Measurements from ENCODE around the gene SCUBE1. TPM values are rescaled to one million over a fixed set of nuclear protein-coding genes. Genes with fewer than 3 reads are reported as not detected.

SCUBE1 gene
- total and polyA plus RNA-seq, 10 of the 15 experiments (the other 5 are each of a cell fraction or from before 2014, with no cell fraction given): not detected

DNA sequence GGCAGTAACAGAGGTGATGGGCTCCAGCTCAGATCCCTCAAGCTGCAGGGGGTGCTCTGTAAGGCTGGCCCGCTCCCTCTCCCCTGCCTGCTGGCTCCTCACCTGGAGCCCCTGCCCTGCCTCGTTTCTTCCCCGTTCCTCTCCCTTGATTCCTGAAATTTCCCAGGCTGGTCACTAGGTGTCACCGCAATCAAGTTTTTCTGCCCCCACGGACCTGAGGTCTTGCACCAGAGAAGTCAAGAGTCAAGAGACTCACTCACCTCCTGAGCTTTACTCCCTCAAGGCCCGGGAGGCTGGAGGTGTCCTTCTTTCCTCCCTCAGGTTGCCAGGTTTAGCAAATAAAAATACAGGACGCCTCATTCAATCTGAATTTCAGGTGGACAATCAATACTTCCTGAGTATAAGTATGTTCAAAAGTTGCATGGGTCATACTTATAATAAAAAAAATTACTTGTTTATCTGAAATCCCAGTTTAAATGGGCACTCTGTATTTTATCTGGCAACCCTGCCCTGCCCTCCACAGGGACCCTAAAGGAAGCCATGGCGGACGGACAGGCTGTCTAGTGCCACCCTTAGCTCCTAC lies 69.2 kb downstream of the SCUBE1 start:
- BruUV-seq (replicated peaks): no TSS peak
- FAIRE-seq (peak; percentile 44), ATAC-seq (peak; percentile 79), DNase-seq (ENCODE audit: low read depth, low spot score) (peak; percentile 13)
- ChIA-PET CTCF (interaction anchor here (0.6 to 8.4 kb wide), 21 partner anchors 10 to 611 kb away, joined by 3 to 73 read pairs (median 4); no protein-coding TSS in a partner anchor), RAD21 (ENCODE audit: unreplicated experiment) (interaction anchor here (0.6 to 3.1 kb wide), 10 partner anchors 14 to 1294 kb away, joined by 3 to 37 read pairs (median 6); no protein-coding TSS in a partner anchor), SMC1A (ENCODE audit: uncharacterized antibody, unreplicated experiment) (interaction anchor here (0.7 to 3.9 kb wide), 10 partner anchors 9 to 112 kb away, joined by 3 to 48 read pairs (median 4); no protein-coding TSS in a partner anchor), POLR2A (no interaction called here)
- H4K20me1 ChIP-seq (ENCODE audit: control insufficient read depth, insufficient read depth): no peaks in the 10 kb centered on the region
- no peak overlapping the region for H3K27ac ChIP-seq (ENCODE audit: control insufficient read depth, insufficient read depth)
- peaks cover 7% of the 10 kb centered on the region for H3K4me1 ChIP-seq (ENCODE audit: control insufficient read depth, insufficient read depth, low read length)
- no peak overlapping the region for H3K4me2 ChIP-seq (ENCODE audit: control insufficient read depth, insufficient read depth)
- H3K79me2 ChIP-seq (ENCODE audit: control insufficient read depth, insufficient read depth, low read length): no peaks in the 10 kb centered on the region
- no peaks in the 10 kb centered on the region for H3K36me3 ChIP-seq (ENCODE audit: control insufficient read depth in 2 of 2, insufficient read depth in 2 of 2, low read length in 1 of 2)
- in situ Hi-C loops (cut with MboI): no loop called here
- H3K27me3 ChIP-seq (replicated peaks in 1 of 2; ENCODE audit: control insufficient read depth in 2 of 2, insufficient read depth in 2 of 2, low read length in 1 of 2): no peaks in the 10 kb centered on the region
- H3K4me3 ChIP-seq: no peak overlapping the region
- no peaks in the 10 kb centered on the region for H3K9me3 ChIP-seq (replicated peaks; ENCODE audit: control insufficient read depth, insufficient read depth, low read length)
- intact Hi-C loops (cut with micrococcal nuclease; ENCODE audit: unreplicated experiment): loop anchor here (1.0 to 5.0 kb wide), 3 partner anchors 42 to 111 kb away; no protein-coding TSS in a partner anchor
- no peak overlapping the region for H2AFZ ChIP-seq (ENCODE audit: control insufficient read depth, low read depth, low read length)
- no peak overlapping the region for H3K9ac ChIP-seq (ENCODE audit: control insufficient read depth, insufficient read depth, low read length)
- WGBS (ENCODE audit: insufficient coverage, insufficient replicate concordance, low lambda C conversion rate, missing lambda C conversion rate): 8% methylated on average over 9 of the region's 9 CpGs
- TF ChIP-seq CREB1 (IDR thresholded peaks at IDR 0.05; ENCODE audit: low read depth): no peak
- TF ChIP-seq ESRRA (IDR thresholded peaks at IDR 0.05; ENCODE audit: low read length): no peak
- TF ChIP-seq BACH1 (IDR thresholded peaks at IDR 0.05; ENCODE audit: borderline replicate concordance): no peak
- no peak for TF ChIP-seq SIX5 (IDR thresholded peaks at IDR 0.05; ENCODE audit: low read depth, low read length, severe bottlenecking)
- no peak for TF ChIP-seq KDM1A (IDR thresholded peaks at IDR 0.05; ENCODE audit: borderline replicate concordance)
- TF ChIP-seq SIN3A (IDR thresholded peaks at IDR 0.05; ENCODE audit: low read depth, low read length): no peak
- no peak for TF ChIP-seq SREBF2 (IDR thresholded peaks at IDR 0.05; ENCODE audit: low read length)
- TF ChIP-seq, protein P1, sequence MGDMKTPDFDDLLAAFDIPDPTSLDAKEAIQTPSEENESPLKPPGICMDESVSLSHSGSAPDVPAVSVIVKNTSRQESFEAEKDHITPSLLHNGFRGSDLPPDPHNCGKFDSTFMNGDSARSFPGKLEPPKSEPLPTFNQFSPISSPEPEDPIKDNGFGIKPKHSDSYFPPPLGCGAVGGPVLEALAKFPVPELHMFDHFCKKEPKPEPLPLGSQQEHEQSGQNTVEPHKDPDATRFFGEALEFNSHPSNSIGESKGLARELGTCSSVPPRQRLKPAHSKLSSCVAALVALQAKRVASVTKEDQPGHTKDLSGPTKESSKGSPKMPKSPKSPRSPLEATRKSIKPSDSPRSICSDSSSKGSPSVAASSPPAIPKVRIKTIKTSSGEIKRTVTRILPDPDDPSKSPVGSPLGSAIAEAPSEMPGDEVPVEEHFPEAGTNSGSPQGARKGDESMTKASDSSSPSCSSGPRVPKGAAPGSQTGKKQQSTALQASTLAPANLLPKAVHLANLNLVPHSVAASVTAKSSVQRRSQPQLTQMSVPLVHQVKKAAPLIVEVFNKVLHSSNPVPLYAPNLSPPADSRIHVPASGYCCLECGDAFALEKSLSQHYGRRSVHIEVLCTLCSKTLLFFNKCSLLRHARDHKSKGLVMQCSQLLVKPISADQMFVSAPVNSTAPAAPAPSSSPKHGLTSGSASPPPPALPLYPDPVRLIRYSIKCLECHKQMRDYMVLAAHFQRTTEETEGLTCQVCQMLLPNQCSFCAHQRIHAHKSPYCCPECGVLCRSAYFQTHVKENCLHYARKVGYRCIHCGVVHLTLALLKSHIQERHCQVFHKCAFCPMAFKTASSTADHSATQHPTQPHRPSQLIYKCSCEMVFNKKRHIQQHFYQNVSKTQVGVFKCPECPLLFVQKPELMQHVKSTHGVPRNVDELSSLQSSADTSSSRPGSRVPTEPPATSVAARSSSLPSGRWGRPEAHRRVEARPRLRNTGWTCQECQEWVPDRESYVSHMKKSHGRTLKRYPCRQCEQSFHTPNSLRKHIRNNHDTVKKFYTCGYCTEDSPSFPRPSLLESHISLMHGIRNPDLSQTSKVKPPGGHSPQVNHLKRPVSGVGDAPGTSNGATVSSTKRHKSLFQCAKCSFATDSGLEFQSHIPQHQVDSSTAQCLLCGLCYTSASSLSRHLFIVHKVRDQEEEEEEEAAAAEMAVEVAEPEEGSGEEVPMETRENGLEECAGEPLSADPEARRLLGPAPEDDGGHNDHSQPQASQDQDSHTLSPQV (IDR thresholded peaks at IDR 0.05): no peak
- no peak for TF ChIP-seq ATF7 (IDR thresholded peaks at IDR 0.05; ENCODE audit: low read depth)
- no peak for TF ChIP-seq SMAD1 (IDR thresholded peaks at IDR 0.05; ENCODE audit: low read depth, partially characterized antibody)
- no peak for TF ChIP-seq FOXK2 (IDR thresholded peaks at IDR 0.05)
- TF ChIP-seq SMC3 (IDR thresholded peaks at IDR 0.05; ENCODE audit: borderline replicate concordance, low read length): peak; percentile 77; the same call in 1 of the 2 replicates
- TF ChIP-seq CHD4 (IDR thresholded peaks at IDR 0.05): no peak
- TF ChIP-seq NR2F1 (conservative IDR thresholded peaks at IDR 0.05): no peak
- 0 out of 2 replicates have a peak, but pooled peaks have one; percentile 18 for TF ChIP-seq YY1 (IDR thresholded peaks at IDR 0.05; ENCODE audit: low read depth, low read length)
- TF ChIP-seq FOXM1 (IDR thresholded peaks at IDR 0.05; ENCODE audit: low read depth, low read length): no peak
- no peak for TF ChIP-seq MYC (IDR thresholded peaks at IDR 0.05; ENCODE audit: insufficient read depth, insufficient read length, insufficient replicate concordance, low read length, severe bottlenecking)
- no peak for TF ChIP-seq BHLHE40 (IDR thresholded peaks at IDR 0.05; ENCODE audit: borderline replicate concordance in 1 of 2, low read depth in 2 of 2, low read length in 1 of 2)
- TF ChIP-seq IKZF1 (conservative IDR thresholded peaks at IDR 0.05): 0 out of 2 replicates have a peak, but pooled peaks have one; percentile 14
- TF ChIP-seq, protein P2, sequence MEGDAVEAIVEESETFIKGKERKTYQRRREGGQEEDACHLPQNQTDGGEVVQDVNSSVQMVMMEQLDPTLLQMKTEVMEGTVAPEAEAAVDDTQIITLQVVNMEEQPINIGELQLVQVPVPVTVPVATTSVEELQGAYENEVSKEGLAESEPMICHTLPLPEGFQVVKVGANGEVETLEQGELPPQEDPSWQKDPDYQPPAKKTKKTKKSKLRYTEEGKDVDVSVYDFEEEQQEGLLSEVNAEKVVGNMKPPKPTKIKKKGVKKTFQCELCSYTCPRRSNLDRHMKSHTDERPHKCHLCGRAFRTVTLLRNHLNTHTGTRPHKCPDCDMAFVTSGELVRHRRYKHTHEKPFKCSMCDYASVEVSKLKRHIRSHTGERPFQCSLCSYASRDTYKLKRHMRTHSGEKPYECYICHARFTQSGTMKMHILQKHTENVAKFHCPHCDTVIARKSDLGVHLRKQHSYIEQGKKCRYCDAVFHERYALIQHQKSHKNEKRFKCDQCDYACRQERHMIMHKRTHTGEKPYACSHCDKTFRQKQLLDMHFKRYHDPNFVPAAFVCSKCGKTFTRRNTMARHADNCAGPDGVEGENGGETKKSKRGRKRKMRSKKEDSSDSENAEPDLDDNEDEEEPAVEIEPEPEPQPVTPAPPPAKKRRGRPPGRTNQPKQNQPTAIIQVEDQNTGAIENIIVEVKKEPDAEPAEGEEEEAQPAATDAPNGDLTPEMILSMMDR (IDR thresholded peaks at IDR 0.05 in 2 of 3, conservative IDR thresholded peaks at IDR 0.05 in 1 of 3; ENCODE audit: control insufficient read depth in 2 of 3, extremely low read depth in 1 of 3, insufficient read depth in 1 of 3, low read depth in 3 of 3, low read length in 3 of 3): peak; percentile 68 to 81 (median 70)

Measured in GM12878 (cell line).